ENCODE data around the gene RAVER2.

GRCh38 chr1:64721135-64721534 lies 23.7 kb upstream of the RAVER2 start:
- TF ChIP-seq JUN (CRISPR knock-in tag; IDR thresholded peaks at IDR 0.05) (no peak), CREB1 (CRISPR knock-in tag; IDR thresholded peaks at IDR 0.05) (no peak), CTCF (IDR thresholded peaks at IDR 0.05) (no peak)
